GM12878 (cell line): Measurements from ENCODE around the gene OR6C2.
"Not testable (repeated sequence)": the region's sequence is repeated elsewhere in the genome, so short reads cannot be mapped to it uniquely, and the experiment has no call there.

ENCODE experiments used
- CEBPB ChIP-seq, 2 experiments: fragments of 150-350 bp in 1 of 2; IDR thresholded peaks; 2 replicates each; pipeline ENCODE4 v1.6.1; 2012 to 2014; ENCODE audit warnings: low read depth in 2 of 2, low read length in 2 of 2, borderline replicate concordance in 1 of 2, inconsistent platforms in 1 of 2
- CHD1 ChIP-seq: IDR thresholded peaks from 2 replicates; pipeline ENCODE4 v1.6.1; 2012; ENCODE audit warnings: low read depth, low read length, improper control_type of control experiment
- CREM ChIP-seq: IDR thresholded peaks from 2 replicates; pipeline ENCODE4 v1.6.1; 2014; ENCODE audit warnings: antibody characterized with exemption, low read depth
- ESRRA ChIP-seq: IDR thresholded peaks from 2 replicates; pipeline ENCODE4 v1.6.1; 2012; ENCODE audit warnings: mild to moderate bottlenecking, low read length, improper control_type of control experiment
- JUND ChIP-seq: IDR thresholded peaks from 2 replicates; pipeline ENCODE4 v1.6.1; 2012; ENCODE audit warnings: low read depth, mild to moderate bottlenecking, low read length, improper control_type of control experiment, moderate library complexity
- KDM1A ChIP-seq: fragments of 200-600 bp; sonication (generic); IDR thresholded peaks from 2 replicates; pipeline ENCODE4 v1.6.1; 2016; ENCODE audit warnings: borderline replicate concordance
- MYC ChIP-seq: IDR thresholded peaks from 2 replicates; pipeline ENCODE4 v1.6.1; 2011; ENCODE audit warnings: mild to moderate bottlenecking, low read length, moderate library complexity, inconsistent platforms; ENCODE audit not compliant: insufficient read depth, insufficient replicate concordance, insufficient read length, severe bottlenecking
- POLR2AphosphoS5 ChIP-seq: IDR thresholded peaks from 2 replicates; pipeline ENCODE4 v1.6.1; 2011; ENCODE audit warnings: mild to moderate bottlenecking, low read length, inconsistent platforms
- RFX5 ChIP-seq: IDR thresholded peaks from 2 replicates; pipeline ENCODE4 v1.6.1; 2011; ENCODE audit warnings: low read depth, low read length, improper control_type of control experiment
- SMC3 ChIP-seq: IDR thresholded peaks from 2 replicates; pipeline ENCODE4 v1.6.1; 2011; ENCODE audit warnings: low read length, improper control_type of control experiment, borderline replicate concordance
- USF1 ChIP-seq: IDR thresholded peaks from 2 replicates; pipeline ENCODE4 v1.6.1; 2011; ENCODE audit warnings: borderline replicate concordance, low read depth, mild to moderate bottlenecking, moderate library complexity, mixed read lengths, low read length; ENCODE audit not compliant: insufficient read depth; ENCODE audit errors: extremely low read length
- TF ChIP-seq, protein P1 (sequence below), 3 experiments: IDR thresholded peaks in 2 of 3; conservative IDR thresholded peaks in 1 of 3; 2 replicates each; pipeline ENCODE4 v1.5.1; 2011; ENCODE audit warnings: low read depth in 3 of 3, low read length in 3 of 3, mild to moderate bottlenecking in 3 of 3, control low read depth in 2 of 3, moderate library complexity in 2 of 3, inconsistent platforms in 1 of 3, mixed read lengths in 1 of 3; ENCODE audit not compliant: control insufficient read depth in 2 of 3, insufficient read depth in 1 of 3; ENCODE audit errors: extremely low read depth in 1 of 3
- TF ChIP-seq, protein P2 (sequence below): IDR thresholded peaks from 2 replicates; pipeline ENCODE4 v1.6.1; 2012; ENCODE audit warnings: improper control_type of control experiment, low read depth, low read length; ENCODE audit not compliant: insufficient replicate concordance

- TF ChIP-seq, protein P1, sequence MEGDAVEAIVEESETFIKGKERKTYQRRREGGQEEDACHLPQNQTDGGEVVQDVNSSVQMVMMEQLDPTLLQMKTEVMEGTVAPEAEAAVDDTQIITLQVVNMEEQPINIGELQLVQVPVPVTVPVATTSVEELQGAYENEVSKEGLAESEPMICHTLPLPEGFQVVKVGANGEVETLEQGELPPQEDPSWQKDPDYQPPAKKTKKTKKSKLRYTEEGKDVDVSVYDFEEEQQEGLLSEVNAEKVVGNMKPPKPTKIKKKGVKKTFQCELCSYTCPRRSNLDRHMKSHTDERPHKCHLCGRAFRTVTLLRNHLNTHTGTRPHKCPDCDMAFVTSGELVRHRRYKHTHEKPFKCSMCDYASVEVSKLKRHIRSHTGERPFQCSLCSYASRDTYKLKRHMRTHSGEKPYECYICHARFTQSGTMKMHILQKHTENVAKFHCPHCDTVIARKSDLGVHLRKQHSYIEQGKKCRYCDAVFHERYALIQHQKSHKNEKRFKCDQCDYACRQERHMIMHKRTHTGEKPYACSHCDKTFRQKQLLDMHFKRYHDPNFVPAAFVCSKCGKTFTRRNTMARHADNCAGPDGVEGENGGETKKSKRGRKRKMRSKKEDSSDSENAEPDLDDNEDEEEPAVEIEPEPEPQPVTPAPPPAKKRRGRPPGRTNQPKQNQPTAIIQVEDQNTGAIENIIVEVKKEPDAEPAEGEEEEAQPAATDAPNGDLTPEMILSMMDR (IDR thresholded peaks at IDR 0.05 in 2 of 3, conservative IDR thresholded peaks at IDR 0.05 in 1 of 3; ENCODE audit: control insufficient read depth in 2 of 3, extremely low read depth in 1 of 3, insufficient read depth in 1 of 3, low read depth in 3 of 3, low read length in 3 of 3): not testable (repeated sequence)
- TF ChIP-seq CHD1; MYC; KDM1A; RFX5; CEBPB (IDR thresholded peaks at IDR 0.05; ENCODE audit: borderline replicate concordance in 1 of 2, low read depth in 2 of 2, low read length in 2 of 2); ESRRA; USF1; POLR2AphosphoS5; JUND; SMC3; CREM: not testable (repeated sequence)
- TF ChIP-seq, protein P2, sequence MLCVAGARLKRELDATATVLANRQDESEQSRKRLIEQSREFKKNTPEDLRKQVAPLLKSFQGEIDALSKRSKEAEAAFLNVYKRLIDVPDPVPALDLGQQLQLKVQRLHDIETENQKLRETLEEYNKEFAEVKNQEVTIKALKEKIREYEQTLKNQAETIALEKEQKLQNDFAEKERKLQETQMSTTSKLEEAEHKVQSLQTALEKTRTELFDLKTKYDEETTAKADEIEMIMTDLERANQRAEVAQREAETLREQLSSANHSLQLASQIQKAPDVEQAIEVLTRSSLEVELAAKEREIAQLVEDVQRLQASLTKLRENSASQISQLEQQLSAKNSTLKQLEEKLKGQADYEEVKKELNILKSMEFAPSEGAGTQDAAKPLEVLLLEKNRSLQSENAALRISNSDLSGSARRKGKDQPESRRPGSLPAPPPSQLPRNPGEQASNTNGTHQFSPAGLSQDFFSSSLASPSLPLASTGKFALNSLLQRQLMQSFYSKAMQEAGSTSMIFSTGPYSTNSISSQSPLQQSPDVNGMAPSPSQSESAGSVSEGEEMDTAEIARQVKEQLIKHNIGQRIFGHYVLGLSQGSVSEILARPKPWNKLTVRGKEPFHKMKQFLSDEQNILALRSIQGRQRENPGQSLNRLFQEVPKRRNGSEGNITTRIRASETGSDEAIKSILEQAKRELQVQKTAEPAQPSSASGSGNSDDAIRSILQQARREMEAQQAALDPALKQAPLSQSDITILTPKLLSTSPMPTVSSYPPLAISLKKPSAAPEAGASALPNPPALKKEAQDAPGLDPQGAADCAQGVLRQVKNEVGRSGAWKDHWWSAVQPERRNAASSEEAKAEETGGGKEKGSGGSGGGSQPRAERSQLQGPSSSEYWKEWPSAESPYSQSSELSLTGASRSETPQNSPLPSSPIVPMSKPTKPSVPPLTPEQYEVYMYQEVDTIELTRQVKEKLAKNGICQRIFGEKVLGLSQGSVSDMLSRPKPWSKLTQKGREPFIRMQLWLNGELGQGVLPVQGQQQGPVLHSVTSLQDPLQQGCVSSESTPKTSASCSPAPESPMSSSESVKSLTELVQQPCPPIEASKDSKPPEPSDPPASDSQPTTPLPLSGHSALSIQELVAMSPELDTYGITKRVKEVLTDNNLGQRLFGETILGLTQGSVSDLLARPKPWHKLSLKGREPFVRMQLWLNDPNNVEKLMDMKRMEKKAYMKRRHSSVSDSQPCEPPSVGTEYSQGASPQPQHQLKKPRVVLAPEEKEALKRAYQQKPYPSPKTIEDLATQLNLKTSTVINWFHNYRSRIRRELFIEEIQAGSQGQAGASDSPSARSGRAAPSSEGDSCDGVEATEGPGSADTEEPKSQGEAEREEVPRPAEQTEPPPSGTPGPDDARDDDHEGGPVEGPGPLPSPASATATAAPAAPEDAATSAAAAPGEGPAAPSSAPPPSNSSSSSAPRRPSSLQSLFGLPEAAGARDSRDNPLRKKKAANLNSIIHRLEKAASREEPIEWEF: not testable (repeated sequence)
Measured at GRCh38 chr12:55409133-55409532, 34.7 kb upstream of the OR6C2 start.
